GM08714 (cell line): ENCODE measurements around the gene C9orf43.
"Not testable (repeated sequence)": the region's sequence is repeated elsewhere in the genome, so short reads cannot be mapped to it uniquely, and the experiment has no call there.

Source experiments
- H3K4me3 ChIP-seq: fragments of 200-500 bp; sonication (Bioruptor generic); 2 replicates; pipeline ENCODE4 v1.5.1; 2014; ENCODE audit warnings: mild to moderate bottlenecking, low read length, inconsistent platforms
- ZNF274 ChIP-seq: IDR thresholded peaks from 2 replicates; pipeline ENCODE4 v1.6.1; 2012; ENCODE audit warnings: mild to moderate bottlenecking, low read depth, low read length

Gene C9orf43

DNA sequence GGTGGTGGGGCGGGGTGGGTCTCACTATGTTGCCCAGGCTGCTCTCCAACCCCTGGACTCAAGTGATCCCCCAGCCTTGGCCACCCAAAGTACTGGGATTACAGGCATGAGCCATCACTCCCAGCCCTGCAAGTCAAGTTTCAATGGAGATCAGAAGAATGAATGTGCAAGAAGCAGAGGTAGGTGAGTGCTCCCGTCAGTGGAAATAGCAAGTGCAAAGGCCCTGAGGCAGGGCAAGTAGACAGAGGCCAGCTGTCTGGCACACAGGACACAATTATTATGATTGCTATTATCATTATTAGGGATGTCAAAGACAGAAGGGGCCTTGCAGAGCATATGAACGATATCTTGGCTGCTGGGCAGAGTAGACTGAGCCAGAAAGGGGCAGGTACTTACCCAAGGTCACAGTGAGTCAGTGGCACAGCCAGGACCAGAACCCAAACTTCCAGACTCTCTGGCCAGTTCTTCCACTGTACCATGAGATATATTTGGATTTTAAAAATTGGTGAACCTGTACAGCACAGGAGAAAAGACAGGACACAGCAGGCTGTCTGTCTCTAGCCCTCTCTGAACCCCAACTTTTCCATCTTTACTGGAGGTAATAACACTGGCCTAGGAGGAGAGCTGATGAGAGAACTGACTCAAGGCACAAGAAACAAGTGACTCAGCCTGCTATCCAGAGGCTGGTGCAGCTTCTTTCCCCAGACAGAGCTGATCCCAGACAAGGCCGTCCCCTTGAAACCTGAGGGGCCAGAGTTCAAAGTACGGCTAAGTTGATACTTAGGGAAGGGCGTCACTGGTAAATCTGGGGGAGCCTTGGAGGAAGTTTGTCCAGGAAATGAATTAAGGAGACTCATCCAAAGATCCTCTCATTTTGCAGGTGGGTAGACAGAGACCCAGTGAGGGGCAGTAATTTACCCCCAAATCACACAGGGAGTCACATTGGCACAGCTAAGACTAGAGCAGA, 35.2 kb upstream of the C9orf43 start:
- TF ChIP-seq ZNF274, result no peak
- H3K4me3 ChIP-seq, result peak overlapping the region; percentile 97; the same call in 1 of the 2 replicates

DNA sequence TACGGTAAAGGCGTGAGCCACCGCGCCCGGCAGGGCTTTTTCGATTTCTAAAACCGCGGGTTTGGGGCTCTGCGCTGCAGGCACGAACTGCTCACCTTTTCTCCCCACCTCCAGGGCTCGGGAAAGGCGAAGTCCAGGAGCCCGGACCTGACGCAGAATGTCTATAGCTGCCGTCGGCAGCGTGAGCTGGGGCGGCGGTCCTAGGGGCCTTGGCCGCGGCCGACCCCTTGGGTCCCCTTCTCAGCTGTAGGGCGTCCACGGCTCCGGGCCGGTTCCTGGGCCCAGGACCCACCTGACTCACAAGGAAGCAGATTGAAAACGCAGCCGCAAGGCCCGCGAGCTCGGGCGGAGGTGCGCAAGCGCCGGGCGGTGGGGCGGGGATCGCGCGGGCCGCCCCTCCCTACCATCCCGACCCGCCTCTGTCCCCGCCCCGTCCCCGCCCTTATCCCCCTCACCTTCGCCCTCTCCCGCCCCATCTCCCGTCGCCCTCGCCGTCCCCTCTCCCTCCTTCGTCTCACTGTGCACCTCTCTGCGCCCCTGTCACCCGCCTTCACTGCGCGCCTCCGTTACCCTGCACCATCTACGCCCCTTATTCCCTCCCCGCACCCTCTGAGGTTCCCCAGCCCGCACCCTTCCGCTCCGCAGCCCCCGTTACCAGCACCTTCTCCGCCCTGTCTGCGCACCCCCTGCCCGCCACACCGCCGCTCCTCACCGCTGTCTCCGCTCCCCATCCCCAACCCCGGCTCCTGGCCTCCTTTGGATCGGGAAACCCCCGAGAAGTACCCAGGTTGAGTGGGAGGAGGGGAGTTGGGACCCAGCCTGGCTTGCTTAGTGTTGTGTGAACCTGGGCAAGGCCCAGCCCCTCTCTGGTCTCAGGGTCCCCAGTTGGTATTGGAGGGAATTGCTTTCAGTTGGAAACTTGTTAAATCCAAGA, 33.6 kb upstream of the C9orf43 start, which contains the start of gene HDHD3:
TSS of gene HDHD3 (minus strand) at position 353 of the 934 bp plus-strand sequence. CDS start 2,632 bp downstream, outside the sequence.
- peak within 1 kb of the TSS; percentile 97 for H3K4me3 ChIP-seq

DNA sequence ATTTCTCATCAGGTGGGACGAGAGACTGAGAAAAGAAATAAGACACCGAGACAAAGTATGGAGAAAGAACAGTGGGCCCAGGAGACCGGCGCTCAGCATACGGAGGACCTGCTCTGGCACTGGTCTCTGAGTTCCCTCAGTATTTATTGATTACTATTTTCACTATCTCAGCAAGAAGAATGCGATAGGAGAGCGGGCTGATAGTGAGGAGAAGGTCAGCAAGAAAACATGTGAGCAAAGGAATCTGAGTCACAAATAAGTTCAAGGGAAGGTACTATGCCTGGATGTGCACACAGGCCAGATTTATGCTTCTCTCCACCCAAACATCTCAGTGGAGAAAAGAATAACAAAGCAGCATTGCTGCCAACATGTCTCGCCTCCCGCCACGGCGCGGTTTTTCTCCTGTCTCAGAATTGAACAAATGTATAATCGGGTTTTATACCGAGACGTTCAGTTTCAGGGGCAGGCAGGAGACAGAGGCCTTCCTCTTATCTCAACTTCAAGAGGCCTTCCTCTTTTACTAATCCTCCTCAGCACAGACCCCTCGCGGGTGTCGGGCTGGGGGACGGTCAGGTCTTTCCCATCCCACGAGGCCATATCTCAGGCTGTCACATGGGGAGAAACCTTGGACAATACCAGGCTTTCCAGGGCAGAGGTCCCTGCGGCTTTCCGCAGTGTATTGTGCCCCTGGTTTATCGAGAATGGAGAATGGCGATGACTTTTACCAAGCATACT, 31.3 kb upstream of the C9orf43 start:
- not testable (repeated sequence) for H3K4me3 ChIP-seq

More for the DNA sequence above, 33.6 kb upstream of the C9orf43 start, which contains the start of gene HDHD3:
- TF ChIP-seq ZNF274, result no peak

DNA sequence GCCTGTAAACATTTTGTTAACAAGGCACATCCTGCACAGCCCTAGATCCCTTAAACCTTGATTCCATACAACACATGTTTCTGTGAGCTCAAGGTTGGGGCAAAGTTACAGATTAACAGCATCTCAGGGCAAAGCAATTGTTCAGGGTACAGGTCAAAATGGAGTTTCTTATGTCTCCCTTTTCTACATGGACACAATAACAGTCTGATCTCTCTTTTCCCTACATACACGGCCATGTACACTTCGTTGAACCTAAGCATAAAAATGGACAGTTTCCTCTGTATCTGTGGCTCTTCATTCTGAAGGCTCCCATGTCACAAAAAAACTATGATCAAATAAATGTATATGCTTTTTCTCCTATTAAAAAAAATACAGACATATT, 30.7 kb upstream of the C9orf43 start:
- H3K4me3 ChIP-seq, result not testable (repeated sequence)

DNA sequence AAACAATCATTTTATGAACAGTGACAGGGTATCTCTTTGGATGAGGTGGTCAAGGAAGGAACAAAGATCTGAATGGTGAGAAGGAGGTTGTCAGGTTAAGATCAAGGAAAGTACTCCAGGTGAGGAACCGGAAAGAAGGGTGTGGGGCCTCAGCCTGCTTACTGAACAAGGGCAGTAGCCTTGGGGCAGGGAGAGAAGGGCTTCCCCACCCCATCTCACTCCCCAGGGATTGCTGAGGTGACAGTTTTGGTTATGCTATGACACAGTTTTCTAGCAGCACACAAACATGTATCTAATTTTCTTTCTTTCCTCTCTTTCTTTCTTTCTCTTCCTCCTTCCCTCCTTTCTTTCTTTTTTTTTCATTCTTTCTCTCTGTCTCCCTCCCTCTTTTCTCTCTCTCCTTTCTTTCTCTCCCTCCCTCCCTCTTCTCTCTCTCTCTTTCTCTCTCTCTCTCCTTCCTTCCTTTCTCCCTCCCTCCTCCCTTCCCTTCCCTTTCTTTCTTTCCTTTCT, 29.6 kb upstream of the C9orf43 start:
- TF ChIP-seq ZNF274, result no peak

DNA sequence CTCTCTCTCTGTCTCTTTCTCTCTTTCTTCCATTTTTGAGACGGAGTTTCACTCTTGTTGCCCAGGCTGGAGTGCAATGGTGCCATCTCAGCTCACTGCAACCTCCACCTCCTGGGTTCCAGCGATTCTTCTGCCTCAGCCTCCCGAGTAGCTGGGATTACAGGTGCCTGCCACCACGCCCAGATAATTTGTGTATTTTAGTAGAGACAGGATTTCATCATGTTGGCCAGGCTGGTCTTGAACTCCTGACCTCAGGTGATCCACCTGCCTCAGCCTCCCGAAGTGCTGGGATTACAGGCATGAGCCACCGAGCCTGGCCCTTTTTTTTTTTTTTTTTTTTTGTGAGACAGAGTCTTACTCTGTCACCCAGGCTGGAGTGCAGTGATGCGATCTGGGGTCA, 29.1 kb upstream of the C9orf43 start:
- H3K4me3 ChIP-seq, result not testable (repeated sequence)

More for the DNA sequence above, 29.6 kb upstream of the C9orf43 start:
- no peak overlapping the region for H3K4me3 ChIP-seq

DNA sequence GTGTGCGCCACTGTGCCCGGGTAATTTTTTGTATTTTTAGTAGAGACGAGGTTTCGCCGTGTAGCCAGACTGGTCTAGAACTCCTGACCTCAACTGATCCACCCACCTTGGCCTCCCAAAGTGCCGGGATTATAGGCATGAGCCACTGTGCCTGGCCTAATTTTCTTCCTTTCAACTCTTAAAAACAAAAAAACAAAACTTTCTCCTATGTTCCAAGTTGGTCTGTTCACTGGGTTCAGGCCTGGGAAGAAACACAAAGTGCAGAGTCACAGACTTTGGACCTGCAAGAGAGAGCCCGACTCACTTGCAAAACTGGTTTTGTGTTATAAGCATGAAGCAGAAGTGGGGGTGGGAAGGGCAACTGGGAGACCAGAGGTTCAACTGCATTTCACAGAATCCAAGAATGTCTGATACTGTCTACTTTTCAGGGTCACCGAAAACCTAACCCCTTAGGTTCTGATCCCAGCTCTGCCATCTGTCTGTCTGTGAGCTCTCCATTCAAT, 28.6 kb upstream of the C9orf43 start:
- no peak for TF ChIP-seq ZNF274
- no peak overlapping the region for H3K4me3 ChIP-seq

DNA sequence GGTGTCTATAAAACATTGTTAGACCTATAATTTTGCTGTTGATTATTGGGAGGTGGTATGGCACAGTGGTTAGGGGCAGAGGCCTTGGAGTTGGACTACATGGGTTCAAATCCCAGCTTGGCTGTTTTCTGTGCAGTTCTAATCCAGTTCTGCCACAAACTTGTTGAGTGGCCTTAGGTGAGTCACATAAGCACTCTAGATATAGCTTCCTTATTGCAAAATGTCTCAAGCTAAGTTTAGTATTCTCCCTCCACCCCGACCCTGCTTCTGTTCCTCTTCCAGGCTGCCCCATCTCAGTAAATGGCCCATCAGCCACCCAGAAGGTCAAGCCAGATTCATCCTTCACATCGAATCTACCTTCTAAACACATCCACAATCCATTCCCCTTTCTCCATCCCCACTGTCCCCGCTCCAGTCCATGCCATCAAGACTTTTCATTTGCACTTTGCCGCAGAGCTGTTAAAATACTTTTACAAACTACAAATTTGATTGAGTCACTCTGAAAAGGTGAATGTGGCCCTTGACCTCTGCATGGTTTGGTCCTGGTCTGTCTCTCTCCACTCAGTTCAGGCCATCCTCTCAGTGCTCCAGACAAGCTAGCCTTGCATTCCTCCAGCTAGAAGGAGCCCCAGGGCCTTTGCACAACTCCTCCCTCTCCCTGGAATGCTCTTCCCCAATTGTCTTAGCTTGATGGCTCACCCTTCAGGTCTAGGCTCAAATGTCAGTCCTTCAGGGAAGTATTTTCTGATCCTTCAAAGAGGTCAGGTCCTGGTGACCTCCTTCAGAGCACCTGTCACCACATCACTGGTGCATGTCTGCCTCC, 23.8 kb upstream of the C9orf43 start:
- no peak overlapping the region for H3K4me3 ChIP-seq
- no peak for TF ChIP-seq ZNF274

DNA sequence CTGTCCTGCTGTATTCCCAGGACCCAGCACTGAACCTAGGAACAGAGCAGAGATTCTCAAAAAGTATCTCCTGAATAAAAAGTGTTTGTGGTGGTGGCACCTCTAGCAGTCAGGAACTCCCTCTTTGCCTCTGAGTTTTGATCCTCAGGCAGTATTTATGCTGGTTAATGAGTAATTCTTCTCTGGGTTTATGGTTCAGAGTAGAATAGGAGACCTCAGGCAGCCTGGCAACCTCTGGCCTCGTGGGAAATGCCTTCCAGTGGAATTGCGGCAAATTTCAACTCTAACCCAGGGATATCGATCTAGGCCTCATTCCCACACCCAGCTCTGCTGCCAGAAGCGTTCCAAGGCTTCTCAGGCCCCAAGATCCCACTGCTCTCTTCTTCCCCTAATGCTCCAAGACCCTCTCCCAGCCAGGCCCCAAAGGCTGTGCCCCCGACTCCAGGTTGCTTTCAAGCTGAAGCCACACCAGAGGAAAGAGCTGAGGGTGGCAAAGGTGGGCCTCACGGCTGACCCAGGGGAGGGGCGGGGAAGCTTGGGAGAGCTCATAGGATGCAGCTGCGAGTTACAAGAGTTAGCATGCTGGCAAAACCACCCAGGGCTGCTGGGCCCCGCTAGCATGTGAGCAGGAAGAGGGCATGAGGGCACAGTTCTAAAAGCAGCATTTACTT, 22.9 kb upstream of the C9orf43 start:
- H3K4me3 ChIP-seq, result no peak overlapping the region
- no peak for TF ChIP-seq ZNF274

DNA sequence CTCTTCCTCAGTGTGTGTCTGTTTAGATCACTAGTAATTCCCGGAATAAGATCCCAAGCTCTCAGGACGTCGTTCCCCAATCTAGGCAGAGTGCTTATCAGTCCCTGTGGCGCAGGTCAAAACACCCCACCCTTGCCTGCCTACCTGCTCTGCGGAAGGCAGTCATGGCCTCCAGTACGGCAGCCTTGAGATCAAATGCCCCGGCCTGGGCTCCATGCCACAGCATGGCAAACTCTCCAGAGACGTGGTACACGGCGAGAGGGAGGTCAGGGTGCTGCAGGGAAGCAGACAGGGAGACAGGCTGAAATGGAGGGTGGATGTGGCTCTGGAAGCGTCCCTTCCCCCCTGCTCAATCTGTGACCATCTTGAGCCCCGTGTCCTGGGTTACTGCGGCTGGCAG, 21.7 kb upstream of the C9orf43 start:
- H3K4me3 ChIP-seq, result no peak overlapping the region
- no peak for TF ChIP-seq ZNF274

DNA sequence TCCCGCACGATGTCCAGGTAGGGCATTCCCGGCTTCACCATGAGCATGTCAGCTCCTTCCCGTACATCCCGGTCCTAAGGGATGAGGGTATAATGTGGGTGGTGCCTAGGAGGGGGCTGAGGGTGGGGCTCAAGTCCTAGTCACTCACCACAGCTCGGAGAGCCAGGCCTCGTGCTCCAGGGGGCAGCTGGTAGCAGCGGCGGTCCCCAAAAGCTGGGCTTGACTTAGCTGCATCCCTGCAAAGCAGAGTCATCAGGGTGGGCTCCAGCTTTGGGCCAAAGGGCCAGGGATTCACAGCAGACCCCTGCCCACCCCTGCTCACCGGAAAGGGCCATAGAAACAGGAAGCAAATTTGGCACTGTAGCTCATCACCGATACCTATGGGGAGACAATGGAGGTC, 21.1 kb upstream of the C9orf43 start:
- no peak overlapping the region for H3K4me3 ChIP-seq
- TF ChIP-seq ZNF274, result no peak

DNA sequence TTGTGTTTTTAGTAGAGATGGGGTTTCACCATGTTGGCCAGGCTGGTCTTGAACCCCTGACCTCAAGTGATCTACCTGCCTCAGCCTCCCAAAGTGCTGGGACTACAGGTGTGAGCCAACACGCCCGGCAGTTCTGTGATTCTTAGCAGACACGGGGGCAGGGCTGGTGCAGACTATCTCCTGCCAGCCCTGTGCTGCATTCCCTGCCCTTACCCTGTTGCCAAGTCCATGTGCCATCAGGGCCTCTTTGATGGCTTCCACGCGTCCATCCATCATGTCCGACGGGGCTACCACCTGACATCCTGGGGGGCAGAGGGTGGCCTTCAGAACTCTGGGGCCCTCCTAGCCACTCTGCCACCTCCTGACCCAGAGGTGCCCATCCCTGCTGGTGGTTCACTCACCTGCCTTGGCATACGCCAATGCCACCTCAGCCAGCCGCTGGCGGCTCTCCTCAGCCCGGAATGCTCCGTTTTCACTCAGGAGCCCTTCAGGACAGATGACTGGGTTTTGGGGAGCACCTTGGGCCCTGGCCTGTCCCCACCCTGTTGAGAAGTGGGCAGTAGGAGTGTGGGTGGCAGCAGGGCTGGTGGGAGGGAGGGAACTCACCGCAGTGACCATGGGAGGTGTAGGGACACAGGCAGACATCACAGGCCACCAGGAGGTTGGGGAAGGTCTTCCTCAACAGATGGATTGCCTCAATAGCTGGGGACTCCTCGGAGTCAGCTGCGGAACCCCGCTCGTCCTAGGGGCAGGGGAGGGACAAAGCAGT, 20.2 kb upstream of the C9orf43 start:
- TF ChIP-seq ZNF274, result no peak
- no peak overlapping the region for H3K4me3 ChIP-seq
